HEK293 (cell line): ENCODE data around the gene ANTXR1.

Experiments used
- MYNN ChIP-seq: fragments of 450-650 bp; formaldehyde crosslinking; IDR thresholded peaks from 2 replicates; pipeline ENCODE4 v1.5.1; 2016; ENCODE audit warnings: missing biosample characterization, missing genetic modification characterization, borderline replicate concordance
- YY1 ChIP-seq: fragments of 450-650 bp; formaldehyde crosslinking; IDR thresholded peaks from 2 replicates; pipeline ENCODE4 v1.5.1; 2018; ENCODE audit warnings: missing biosample characterization, missing genetic modification characterization
- ZNF121 ChIP-seq: fragments of 450-650 bp; formaldehyde crosslinking; IDR thresholded peaks from 2 replicates; pipeline ENCODE4 v1.5.1; 2016; ENCODE audit warnings: missing biosample characterization, missing genetic modification characterization
- ZNF140 ChIP-seq: fragments of 450-650 bp; formaldehyde crosslinking; IDR thresholded peaks from 2 replicates; pipeline ENCODE4 v1.5.1; 2016; ENCODE audit warnings: missing biosample characterization, missing genetic modification characterization
- ZNF174 ChIP-seq: fragments of 450-650 bp; formaldehyde crosslinking; IDR thresholded peaks from 2 replicates; pipeline ENCODE4 v1.5.0; 2017; ENCODE audit warnings: missing biosample characterization, mild to moderate bottlenecking, missing genetic modification characterization
- ZNF214 ChIP-seq: fragments of 450-650 bp; formaldehyde crosslinking; IDR thresholded peaks from 2 replicates; pipeline ENCODE4 v1.5.1; 2017; ENCODE audit warnings: missing biosample characterization, mild to moderate bottlenecking, missing genetic modification characterization, borderline replicate concordance
- ZNF292 ChIP-seq: fragments of 450-650 bp; formaldehyde crosslinking; IDR thresholded peaks from 2 replicates; pipeline ENCODE4 v1.5.1; 2016; ENCODE audit warnings: low read depth, missing biosample characterization, missing genetic modification characterization, borderline replicate concordance
- ZNF423 ChIP-seq: fragments of 450-650 bp; formaldehyde crosslinking; IDR thresholded peaks from 2 replicates; pipeline ENCODE4 v1.5.1; 2016; ENCODE audit warnings: missing biosample characterization, missing genetic modification characterization
- TF ChIP-seq, protein P1 (sequence below): fragments of 450-650 bp; formaldehyde crosslinking; IDR thresholded peaks from 2 replicates; pipeline ENCODE4 v1.5.1; 2016; ENCODE audit warnings: missing biosample characterization, missing genetic modification characterization
- TF ChIP-seq, protein P2 (sequence below): fragments of 450-650 bp; formaldehyde crosslinking; IDR thresholded peaks from 2 replicates; pipeline ENCODE4 v1.5.1; 2016; ENCODE audit warnings: missing biosample characterization, missing genetic modification characterization
- TF ChIP-seq, protein P3 (sequence below): fragments of 450-650 bp; formaldehyde crosslinking; conservative IDR thresholded peaks from 2 replicates; pipeline ENCODE4 v1.5.1; 2016; ENCODE audit warnings: low read depth, missing biosample characterization, missing genetic modification characterization
- TF ChIP-seq, protein P4 (sequence below): fragments of 450-650 bp; formaldehyde crosslinking; IDR thresholded peaks from 2 replicates; pipeline ENCODE4 v1.5.1; 2016; ENCODE audit warnings: missing biosample characterization, missing genetic modification characterization
- TF ChIP-seq, protein P5 (sequence below): sonication (generic); formaldehyde crosslinking; IDR thresholded peaks from 2 replicates; pipeline ENCODE4 v1.8.1; 2022; ENCODE audit warnings: mild to moderate bottlenecking, moderate library complexity, missing genetic modification reagents

DNA sequence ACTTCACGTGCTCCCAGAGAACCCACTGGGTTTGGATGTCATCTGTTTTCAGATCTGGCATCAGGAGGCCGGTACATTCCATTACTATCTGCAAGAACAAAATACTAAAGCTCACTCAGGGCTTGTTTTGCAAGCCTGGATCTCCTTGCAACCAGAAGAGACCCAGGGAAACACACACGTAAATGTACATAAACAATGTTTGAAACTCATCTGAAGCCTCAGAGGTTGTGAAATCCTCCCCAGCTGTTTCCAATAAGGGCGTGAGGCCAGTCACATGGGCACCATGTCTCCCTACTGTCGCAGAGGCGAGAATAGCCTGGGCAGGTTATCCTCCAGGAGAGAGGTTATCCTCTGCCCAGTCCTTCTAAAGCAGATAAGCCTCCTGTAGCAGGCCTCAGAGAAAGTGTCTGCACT is 187.1 kb downstream of the ANTXR1 start:
- TF ChIP-seq ZNF292 (tag by site-specific recombination) (no peak), ZNF214 (tag by site-specific recombination) (no peak), YY1 (tag by site-specific recombination) (no peak), ZNF121 (tag by site-specific recombination) (no peak), ZNF423 (tag by site-specific recombination) (no peak), MYNN (tag by site-specific recombination) (no peak), ZNF140 (tag by site-specific recombination) (no peak), ZNF174 (tag by site-specific recombination) (no peak)
- TF ChIP-seq, protein P1, sequence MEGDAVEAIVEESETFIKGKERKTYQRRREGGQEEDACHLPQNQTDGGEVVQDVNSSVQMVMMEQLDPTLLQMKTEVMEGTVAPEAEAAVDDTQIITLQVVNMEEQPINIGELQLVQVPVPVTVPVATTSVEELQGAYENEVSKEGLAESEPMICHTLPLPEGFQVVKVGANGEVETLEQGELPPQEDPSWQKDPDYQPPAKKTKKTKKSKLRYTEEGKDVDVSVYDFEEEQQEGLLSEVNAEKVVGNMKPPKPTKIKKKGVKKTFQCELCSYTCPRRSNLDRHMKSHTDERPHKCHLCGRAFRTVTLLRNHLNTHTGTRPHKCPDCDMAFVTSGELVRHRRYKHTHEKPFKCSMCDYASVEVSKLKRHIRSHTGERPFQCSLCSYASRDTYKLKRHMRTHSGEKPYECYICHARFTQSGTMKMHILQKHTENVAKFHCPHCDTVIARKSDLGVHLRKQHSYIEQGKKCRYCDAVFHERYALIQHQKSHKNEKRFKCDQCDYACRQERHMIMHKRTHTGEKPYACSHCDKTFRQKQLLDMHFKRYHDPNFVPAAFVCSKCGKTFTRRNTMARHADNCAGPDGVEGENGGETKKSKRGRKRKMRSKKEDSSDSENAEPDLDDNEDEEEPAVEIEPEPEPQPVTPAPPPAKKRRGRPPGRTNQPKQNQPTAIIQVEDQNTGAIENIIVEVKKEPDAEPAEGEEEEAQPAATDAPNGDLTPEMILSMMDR: no peak
- TF ChIP-seq, protein P2, sequence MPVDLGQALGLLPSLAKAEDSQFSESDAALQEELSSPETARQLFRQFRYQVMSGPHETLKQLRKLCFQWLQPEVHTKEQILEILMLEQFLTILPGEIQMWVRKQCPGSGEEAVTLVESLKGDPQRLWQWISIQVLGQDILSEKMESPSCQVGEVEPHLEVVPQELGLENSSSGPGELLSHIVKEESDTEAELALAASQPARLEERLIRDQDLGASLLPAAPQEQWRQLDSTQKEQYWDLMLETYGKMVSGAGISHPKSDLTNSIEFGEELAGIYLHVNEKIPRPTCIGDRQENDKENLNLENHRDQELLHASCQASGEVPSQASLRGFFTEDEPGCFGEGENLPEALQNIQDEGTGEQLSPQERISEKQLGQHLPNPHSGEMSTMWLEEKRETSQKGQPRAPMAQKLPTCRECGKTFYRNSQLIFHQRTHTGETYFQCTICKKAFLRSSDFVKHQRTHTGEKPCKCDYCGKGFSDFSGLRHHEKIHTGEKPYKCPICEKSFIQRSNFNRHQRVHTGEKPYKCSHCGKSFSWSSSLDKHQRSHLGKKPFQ (tag by site-specific recombination): no peak
- TF ChIP-seq, protein P3, sequence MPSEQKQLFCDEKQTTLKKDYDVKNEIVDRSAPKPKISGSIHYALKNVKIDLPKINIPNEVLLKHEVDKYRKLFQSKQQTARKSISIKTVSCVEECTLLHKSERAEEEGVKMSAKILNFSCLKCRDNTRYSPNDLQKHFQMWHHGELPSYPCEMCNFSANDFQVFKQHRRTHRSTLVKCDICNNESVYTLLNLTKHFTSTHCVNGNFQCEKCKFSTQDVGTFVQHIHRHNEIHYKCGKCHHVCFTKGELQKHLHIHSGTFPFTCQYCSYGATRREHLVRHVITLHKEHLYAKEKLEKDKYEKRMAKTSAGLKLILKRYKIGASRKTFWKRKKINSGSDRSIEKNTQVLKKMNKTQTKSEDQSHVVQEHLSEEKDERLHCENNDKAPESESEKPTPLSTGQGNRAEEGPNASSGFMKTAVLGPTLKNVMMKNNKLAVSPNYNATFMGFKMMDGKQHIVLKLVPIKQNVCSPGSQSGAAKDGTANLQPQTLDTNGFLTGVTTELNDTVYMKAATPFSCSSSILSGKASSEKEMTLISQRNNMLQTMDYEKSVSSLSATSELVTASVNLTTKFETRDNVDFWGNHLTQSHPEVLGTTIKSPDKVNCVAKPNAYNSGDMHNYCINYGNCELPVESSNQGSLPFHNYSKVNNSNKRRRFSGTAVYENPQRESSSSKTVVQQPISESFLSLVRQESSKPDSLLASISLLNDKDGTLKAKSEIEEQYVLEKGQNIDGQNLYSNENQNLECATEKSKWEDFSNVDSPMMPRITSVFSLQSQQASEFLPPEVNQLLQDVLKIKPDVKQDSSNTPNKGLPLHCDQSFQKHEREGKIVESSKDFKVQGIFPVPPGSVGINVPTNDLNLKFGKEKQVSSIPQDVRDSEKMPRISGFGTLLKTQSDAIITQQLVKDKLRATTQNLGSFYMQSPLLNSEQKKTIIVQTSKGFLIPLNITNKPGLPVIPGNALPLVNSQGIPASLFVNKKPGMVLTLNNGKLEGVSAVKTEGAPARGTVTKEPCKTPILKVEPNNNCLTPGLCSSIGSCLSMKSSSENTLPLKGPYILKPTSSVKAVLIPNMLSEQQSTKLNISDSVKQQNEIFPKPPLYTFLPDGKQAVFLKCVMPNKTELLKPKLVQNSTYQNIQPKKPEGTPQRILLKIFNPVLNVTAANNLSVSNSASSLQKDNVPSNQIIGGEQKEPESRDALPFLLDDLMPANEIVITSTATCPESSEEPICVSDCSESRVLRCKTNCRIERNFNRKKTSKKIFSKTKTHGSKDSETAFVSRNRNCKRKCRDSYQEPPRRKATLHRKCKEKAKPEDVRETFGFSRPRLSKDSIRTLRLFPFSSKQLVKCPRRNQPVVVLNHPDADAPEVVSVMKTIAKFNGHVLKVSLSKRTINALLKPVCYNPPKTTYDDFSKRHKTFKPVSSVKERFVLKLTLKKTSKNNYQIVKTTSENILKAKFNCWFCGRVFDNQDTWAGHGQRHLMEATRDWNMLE (tag by site-specific recombination): no peak
- TF ChIP-seq, protein P4, sequence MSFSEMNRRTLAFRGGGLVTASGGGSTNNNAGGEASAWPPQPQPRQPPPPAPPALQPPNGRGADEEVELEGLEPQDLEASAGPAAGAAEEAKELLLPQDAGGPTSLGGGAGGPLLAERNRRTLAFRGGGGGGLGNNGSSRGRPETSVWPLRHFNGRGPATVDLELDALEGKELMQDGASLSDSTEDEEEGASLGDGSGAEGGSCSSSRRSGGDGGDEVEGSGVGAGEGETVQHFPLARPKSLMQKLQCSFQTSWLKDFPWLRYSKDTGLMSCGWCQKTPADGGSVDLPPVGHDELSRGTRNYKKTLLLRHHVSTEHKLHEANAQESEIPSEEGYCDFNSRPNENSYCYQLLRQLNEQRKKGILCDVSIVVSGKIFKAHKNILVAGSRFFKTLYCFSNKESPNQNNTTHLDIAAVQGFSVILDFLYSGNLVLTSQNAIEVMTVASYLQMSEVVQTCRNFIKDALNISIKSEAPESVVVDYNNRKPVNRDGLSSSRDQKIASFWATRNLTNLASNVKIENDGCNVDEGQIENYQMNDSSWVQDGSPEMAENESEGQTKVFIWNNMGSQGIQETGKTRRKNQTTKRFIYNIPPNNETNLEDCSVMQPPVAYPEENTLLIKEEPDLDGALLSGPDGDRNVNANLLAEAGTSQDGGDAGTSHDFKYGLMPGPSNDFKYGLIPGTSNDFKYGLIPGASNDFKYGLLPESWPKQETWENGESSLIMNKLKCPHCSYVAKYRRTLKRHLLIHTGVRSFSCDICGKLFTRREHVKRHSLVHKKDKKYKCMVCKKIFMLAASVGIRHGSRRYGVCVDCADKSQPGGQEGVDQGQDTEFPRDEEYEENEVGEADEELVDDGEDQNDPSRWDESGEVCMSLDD (tag by site-specific recombination): no peak
- TF ChIP-seq, protein P5, sequence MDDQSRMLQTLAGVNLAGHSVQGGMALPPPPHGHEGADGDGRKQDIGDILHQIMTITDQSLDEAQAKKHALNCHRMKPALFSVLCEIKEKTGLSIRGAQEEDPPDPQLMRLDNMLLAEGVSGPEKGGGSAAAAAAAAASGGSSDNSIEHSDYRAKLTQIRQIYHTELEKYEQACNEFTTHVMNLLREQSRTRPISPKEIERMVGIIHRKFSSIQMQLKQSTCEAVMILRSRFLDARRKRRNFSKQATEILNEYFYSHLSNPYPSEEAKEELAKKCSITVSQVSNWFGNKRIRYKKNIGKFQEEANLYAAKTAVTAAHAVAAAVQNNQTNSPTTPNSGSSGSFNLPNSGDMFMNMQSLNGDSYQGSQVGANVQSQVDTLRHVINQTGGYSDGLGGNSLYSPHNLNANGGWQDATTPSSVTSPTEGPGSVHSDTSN (CRISPR knock-in tag): no peak
